PFSK-1 (cell line): ENCODE measurements around the gene DCC.

ENCODE experiments used
- FOXP2 ChIP-seq: optimal IDR thresholded peaks from 2 replicates; pipeline ENCODE3; 2011; ENCODE audit warnings: borderline replicate concordance, control low read depth, inconsistent platforms; ENCODE audit not compliant: insufficient read depth; ENCODE audit errors: extremely low read length, extremely low read depth
- POLR2AphosphoS5 ChIP-seq: IDR thresholded peaks from 2 replicates; pipeline ENCODE4 v1.6.1; 2012; ENCODE audit warnings: low read depth, mild to moderate bottlenecking, control low read depth, low read length, moderate library complexity
- SIN3A ChIP-seq: IDR thresholded peaks from 2 replicates; pipeline ENCODE4 v1.6.1; 2012; ENCODE audit warnings: mild to moderate bottlenecking, low read length, moderate library complexity, borderline replicate concordance; ENCODE audit not compliant: insufficient read depth
- TAF1 ChIP-seq: IDR thresholded peaks from 2 replicates; pipeline ENCODE4 v1.6.1; 2012; ENCODE audit warnings: low read length, control low read depth, borderline replicate concordance; ENCODE audit not compliant: insufficient read depth
- TF ChIP-seq, protein P1 (sequence below), 2 experiments: IDR thresholded peaks; 2 replicates each; pipeline versions ENCODE4 v1.6.1 to v1.8.0; 2011 to 2012; ENCODE audit warnings: low read depth in 2 of 2, low read length in 2 of 2, control low read depth in 1 of 2, inconsistent platforms in 1 of 2, mild to moderate bottlenecking in 1 of 2, moderate library complexity in 1 of 2; ENCODE audit not compliant: insufficient read depth in 1 of 2

Gene DCC

DNA sequence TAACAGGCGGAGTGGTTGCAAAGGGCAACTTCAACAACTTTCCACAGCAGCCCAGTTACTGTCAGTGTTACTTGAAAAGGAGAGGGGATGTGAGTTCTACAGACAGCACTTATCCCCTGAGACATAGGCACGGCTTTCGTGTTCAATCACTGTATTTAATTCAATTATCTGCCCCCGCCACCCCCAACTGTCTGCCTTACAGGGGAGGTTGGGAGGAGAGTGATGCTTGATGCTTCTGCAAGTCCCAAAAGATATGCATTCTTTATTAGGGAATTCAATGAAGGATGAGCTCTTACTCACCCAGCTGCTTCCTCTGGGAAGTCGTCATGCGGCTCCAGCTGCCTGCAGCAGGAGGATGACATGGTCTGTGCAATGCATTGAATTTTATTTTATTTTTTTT, 639.9 kb downstream of the DCC start:
- no peak for TF ChIP-seq POLR2AphosphoS5
- no peak for TF ChIP-seq FOXP2
- TF ChIP-seq SIN3A = no peak
- TF ChIP-seq TAF1 = no peak
- TF ChIP-seq, protein P1, sequence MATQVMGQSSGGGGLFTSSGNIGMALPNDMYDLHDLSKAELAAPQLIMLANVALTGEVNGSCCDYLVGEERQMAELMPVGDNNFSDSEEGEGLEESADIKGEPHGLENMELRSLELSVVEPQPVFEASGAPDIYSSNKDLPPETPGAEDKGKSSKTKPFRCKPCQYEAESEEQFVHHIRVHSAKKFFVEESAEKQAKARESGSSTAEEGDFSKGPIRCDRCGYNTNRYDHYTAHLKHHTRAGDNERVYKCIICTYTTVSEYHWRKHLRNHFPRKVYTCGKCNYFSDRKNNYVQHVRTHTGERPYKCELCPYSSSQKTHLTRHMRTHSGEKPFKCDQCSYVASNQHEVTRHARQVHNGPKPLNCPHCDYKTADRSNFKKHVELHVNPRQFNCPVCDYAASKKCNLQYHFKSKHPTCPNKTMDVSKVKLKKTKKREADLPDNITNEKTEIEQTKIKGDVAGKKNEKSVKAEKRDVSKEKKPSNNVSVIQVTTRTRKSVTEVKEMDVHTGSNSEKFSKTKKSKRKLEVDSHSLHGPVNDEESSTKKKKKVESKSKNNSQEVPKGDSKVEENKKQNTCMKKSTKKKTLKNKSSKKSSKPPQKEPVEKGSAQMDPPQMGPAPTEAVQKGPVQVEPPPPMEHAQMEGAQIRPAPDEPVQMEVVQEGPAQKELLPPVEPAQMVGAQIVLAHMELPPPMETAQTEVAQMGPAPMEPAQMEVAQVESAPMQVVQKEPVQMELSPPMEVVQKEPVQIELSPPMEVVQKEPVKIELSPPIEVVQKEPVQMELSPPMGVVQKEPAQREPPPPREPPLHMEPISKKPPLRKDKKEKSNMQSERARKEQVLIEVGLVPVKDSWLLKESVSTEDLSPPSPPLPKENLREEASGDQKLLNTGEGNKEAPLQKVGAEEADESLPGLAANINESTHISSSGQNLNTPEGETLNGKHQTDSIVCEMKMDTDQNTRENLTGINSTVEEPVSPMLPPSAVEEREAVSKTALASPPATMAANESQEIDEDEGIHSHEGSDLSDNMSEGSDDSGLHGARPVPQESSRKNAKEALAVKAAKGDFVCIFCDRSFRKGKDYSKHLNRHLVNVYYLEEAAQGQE (IDR thresholded peaks at IDR 0.05; ENCODE audit: insufficient read depth in 1 of 2, low read depth in 2 of 2, low read length in 2 of 2) = no peak

DNA sequence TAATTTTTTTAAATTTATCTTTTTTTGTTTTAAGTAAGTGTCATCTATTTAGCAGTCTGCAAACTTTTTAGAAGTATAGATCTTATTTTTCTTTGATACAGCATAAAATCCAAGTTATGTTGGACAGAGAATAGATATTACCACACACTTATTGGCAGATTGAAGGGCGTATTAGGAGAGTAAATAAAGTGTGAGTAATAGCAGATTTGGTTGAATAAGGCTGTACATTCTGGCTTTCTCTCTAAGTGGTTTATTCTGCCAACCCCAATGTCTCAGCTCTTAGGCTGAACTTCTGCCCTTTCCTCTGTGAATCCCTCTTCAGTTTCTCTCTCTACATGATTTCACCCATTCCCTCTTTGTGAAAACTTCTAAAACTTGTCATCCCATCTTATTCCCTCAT, 651.2 kb downstream of the DCC start:
- TF ChIP-seq SIN3A = no peak
- TF ChIP-seq, protein P1 (IDR thresholded peaks at IDR 0.05; ENCODE audit: insufficient read depth in 1 of 2, low read depth in 2 of 2, low read length in 2 of 2) = no peak
- no peak for TF ChIP-seq POLR2AphosphoS5
- no peak for TF ChIP-seq TAF1
- TF ChIP-seq FOXP2 = no peak

DNA sequence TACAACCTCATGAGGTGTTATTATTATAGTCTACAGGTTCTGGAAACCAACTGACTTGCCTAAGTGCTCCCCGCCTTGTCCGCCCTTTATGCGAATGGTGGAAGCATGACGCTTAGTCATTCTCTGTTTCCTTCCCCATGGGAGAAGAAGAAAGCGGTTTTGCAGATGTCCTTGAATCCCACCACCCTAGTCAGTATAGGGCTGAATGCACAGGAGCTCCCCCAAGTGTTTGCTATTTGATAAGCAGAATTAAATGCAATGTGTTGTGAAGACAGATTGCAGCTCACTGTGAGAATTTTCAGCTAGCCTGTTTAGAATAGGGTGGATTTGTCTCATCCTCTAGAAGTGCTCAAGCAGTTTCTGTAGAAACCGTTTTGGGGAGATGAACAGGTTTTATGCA, 652.0 kb downstream of the DCC start:
- no peak for TF ChIP-seq FOXP2
- TF ChIP-seq TAF1 = no peak
- TF ChIP-seq SIN3A = no peak

DNA sequence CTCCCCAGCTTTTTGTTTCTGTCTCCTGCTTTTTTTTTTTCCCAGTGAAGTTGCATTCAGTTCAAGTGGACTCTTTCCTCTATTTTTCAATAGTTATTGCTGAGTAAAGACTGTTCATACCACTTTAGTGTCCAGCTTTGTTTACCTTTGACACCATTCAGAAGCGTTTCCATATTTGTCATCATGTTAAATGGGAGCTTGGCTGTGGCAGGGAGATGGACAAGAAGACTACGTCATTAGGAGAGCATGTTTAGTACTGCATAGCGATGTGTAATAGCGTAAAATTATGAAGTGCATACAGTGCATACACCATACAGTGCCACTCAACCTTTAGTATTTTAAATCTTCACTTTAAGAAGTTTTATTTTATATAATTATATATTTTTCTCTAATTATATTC, 655.9 kb downstream of the DCC start:
- TF ChIP-seq SIN3A (no peak), FOXP2 (no peak), POLR2AphosphoS5 (no peak), TAF1 (no peak)
- TF ChIP-seq, protein P1 (IDR thresholded peaks at IDR 0.05; ENCODE audit: insufficient read depth in 1 of 2, low read depth in 2 of 2, low read length in 2 of 2) = no peak

DNA sequence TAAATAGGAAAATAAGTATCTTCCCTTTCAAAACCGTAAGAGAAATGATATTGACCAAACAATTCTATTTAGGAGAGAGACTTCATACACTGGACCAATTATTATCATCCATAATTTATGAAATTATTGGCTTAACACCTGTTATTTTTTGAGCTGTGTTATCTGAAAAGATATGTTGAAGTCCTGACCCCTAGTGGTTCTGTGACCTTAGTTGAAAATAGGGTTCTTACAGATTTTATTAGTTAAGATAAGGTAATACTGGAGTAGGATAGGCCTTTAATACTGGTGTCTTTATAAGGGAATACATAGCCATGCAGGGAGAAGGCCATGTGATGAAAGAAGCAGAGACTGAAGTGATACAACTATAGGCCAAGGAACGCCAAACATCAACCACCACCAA, 659.6 kb downstream of the DCC start:
- TF ChIP-seq TAF1 = no peak
- no peak for TF ChIP-seq FOXP2
- TF ChIP-seq POLR2AphosphoS5 = no peak
- TF ChIP-seq, protein P1 (IDR thresholded peaks at IDR 0.05; ENCODE audit: insufficient read depth in 1 of 2, low read depth in 2 of 2, low read length in 2 of 2) = no peak
- TF ChIP-seq SIN3A = no peak
